Panc1 (cell line): ENCODE measurements around the gene CEP290. TPM values are rescaled to one million over a fixed set of nuclear protein-coding genes. Genes with fewer than 3 reads are reported as not detected.

Experiments
- ATAC-seq: fragments of 200-7000 bp; cut with Tn5 transposase; 2 replicates; pipeline ENCODE4 v1.9.1; 2020; ENCODE audit warnings: mild to moderate bottlenecking, moderate library complexity
- BruUV-seq: library from RNA; stranded (reverse); fragments of 400-500 nt; replicated peaks from 2 replicates; lab custom pipeline; 2021; lab: Mats Ljungman, UMichigan
- CTCF ChIA-PET: fragments of 300-600 bp; sonication (Branson Sonifier 250); formaldehyde crosslinking; loops from one replicate; lab custom pipeline; 2022; ENCODE audit warnings: antibody characterized with exemption; lab: Charles Lee
- POLR2A ChIA-PET: fragments of 300-600 bp; sonication (Branson Sonifier 250); formaldehyde crosslinking; loops from one replicate; lab custom pipeline; 2022; ENCODE audit warnings: antibody characterized with exemption; lab: Charles Lee
- DNase-seq: peaks from one replicate; pipeline ENCODE4 v3.0.0-alpha.2; 2010; ENCODE audit warnings: low read depth, low spot score
- H3K27ac ChIP-seq: 2 replicates; pipeline ENCODE4 v1.5.1; 2011; ENCODE audit warnings: mild to moderate bottlenecking, low read length, inconsistent platforms
- H3K27me3 ChIP-seq: fragments of 200-500 bp; sonication (Bioruptor generic); 2 replicates; pipeline ENCODE4 v1.6.0; 2014; ENCODE audit warnings: low read length, inconsistent platforms; ENCODE audit not compliant: control insufficient read depth, insufficient read depth
- H3K36me3 ChIP-seq: fragments of 200-500 bp; sonication (Bioruptor generic); 2 replicates; pipeline ENCODE4 v1.5.1; 2014; ENCODE audit warnings: inconsistent platforms, mild to moderate bottlenecking, low read length, moderate library complexity; ENCODE audit not compliant: control insufficient read depth, insufficient read depth
- H3K4me1 ChIP-seq: 2 replicates; pipeline ENCODE4 v1.5.1; 2011; ENCODE audit warnings: inconsistent platforms, mild to moderate bottlenecking, low read length, moderate library complexity; ENCODE audit not compliant: control insufficient read depth, insufficient read depth
- H3K4me3 ChIP-seq, 2 experiments: 2 replicates each; pipeline ENCODE4 v1.5.1; 2011 to 2012; ENCODE audit warnings: low read depth in 2 of 2, low read length in 2 of 2, mild to moderate bottlenecking in 2 of 2, inconsistent platforms in 1 of 2, moderate library complexity in 1 of 2
- H3K9me3 ChIP-seq: fragments of 200-500 bp; sonication (Bioruptor generic); 2 replicates; pipeline ENCODE4 v1.5.1; 2014; ENCODE audit warnings: low read depth, mild to moderate bottlenecking, inconsistent platforms, low read length, moderate library complexity; ENCODE audit not compliant: control insufficient read depth, insufficient read depth
- POLR2AphosphoS5 ChIP-seq: IDR thresholded peaks from 2 replicates; pipeline ENCODE4 v1.6.1; 2012; ENCODE audit warnings: mild to moderate bottlenecking, low read depth, low read length, moderate library complexity
- SIN3A ChIP-seq: IDR thresholded peaks from 2 replicates; pipeline ENCODE4 v1.6.1; 2012; ENCODE audit warnings: low read depth, mild to moderate bottlenecking, low read length, moderate library complexity, borderline replicate concordance; ENCODE audit not compliant: insufficient read depth
- TCF7L2 ChIP-seq: IDR thresholded peaks from 2 replicates; pipeline ENCODE4 v1.6.1; 2011; ENCODE audit warnings: mild to moderate bottlenecking, low read depth, low read length, inconsistent platforms
- in situ Hi-C: cut with HindIII; loops from 2 replicates; pipeline ENCODE4 v1.10.0; 2016; ENCODE audit warnings: low sequenced_read_pairs, low pct_unique_long_range_greater_than_20kb
- intact Hi-C: fragments of 100-400 bp; cut with micrococcal nuclease; formaldehyde crosslinking; loops from one replicate; pipeline ENCODE4 v1.10.0; 2022; ENCODE audit not compliant: unreplicated experiment
- total RNA-seq: library from RNA; stranded (reverse); gene quantifications from one replicate; pipeline ENCODE4 v1.2.1, GENCODE V29; 2021; ENCODE audit not compliant: unreplicated experiment
- TF ChIP-seq, protein P1 (sequence below): fragments of 450-650 bp; IDR thresholded peaks from 2 replicates; pipeline ENCODE4 v1.5.1; 2017; ENCODE audit warnings: mild to moderate bottlenecking
- TF ChIP-seq, protein P2 (sequence below), 2 experiments: IDR thresholded peaks; 2 replicates each; pipeline ENCODE4 v1.6.1; 2011 to 2012; ENCODE audit warnings: low read depth in 2 of 2, control low read depth in 1 of 2, low read length in 1 of 2, mild to moderate bottlenecking in 1 of 2, moderate library complexity in 1 of 2; ENCODE audit not compliant: insufficient read depth in 1 of 2

Gene CEP290
- total RNA-seq, 1 experiment from 2014 or later = 14.6 TPM

DNA sequence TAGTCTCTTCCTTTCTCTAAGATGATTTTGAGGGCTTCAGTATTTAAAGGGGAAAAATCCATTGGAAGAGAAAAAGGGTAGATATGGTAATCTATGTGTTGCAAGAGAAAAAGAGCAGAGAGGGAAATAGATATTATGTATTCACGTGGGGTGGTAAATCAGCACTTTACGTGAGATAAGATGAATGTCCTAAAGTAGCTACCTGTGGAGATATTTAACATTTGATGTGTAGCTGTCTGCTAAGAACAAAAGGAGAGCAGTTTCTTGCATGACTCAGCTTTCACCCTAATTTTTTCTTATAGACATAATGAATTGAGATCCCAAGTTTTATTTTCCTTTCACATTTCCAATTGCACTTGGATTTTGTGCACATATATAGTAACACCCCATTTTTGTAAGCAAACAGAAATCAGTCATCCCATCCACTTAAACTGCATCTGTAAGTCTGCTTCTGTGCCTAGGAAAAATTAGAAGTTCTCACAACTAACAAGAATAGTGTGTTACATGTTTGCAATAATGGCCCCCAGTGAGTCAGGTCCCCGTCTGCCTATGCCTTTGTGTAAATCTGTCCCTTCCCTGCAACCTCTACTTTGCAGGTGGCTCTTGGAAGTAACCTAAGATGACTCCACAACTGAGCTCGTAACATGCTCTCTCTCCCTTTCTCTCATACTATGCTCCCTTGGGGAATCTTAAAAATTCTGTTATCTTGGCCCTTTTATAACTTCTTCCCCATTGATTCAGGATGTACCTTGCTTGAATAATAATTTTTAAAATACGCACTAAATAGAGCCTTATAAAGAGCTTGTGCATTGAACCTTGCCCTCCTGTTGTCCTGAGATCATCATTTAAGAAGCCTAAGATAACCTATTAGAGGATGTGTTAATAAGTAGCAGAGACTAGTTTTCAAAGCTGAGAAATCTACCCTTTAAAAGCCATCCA, 3.9 kb upstream of the CEP290 start:
- ChIA-PET CTCF (interaction anchor here (0.7 kb wide), 1 partner anchor 494 kb away, joined by 3 read pairs; no protein-coding TSS in a partner anchor), POLR2A (no interaction called here)
- H3K27ac ChIP-seq = no peak overlapping the region
- no peaks in the 10 kb centered on the region for H3K27me3 ChIP-seq
- H3K4me3 ChIP-seq = no peak overlapping the region
- H3K4me1 ChIP-seq = peaks cover 7% of the 10 kb centered on the region; the same call in 1 of the 2 replicates
- BruUV-seq = TSS peak; percentile 43
- DNase-seq (no peak), ATAC-seq (no peak)
- TF ChIP-seq, protein P1, sequence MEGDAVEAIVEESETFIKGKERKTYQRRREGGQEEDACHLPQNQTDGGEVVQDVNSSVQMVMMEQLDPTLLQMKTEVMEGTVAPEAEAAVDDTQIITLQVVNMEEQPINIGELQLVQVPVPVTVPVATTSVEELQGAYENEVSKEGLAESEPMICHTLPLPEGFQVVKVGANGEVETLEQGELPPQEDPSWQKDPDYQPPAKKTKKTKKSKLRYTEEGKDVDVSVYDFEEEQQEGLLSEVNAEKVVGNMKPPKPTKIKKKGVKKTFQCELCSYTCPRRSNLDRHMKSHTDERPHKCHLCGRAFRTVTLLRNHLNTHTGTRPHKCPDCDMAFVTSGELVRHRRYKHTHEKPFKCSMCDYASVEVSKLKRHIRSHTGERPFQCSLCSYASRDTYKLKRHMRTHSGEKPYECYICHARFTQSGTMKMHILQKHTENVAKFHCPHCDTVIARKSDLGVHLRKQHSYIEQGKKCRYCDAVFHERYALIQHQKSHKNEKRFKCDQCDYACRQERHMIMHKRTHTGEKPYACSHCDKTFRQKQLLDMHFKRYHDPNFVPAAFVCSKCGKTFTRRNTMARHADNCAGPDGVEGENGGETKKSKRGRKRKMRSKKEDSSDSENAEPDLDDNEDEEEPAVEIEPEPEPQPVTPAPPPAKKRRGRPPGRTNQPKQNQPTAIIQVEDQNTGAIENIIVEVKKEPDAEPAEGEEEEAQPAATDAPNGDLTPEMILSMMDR = no peak
- TF ChIP-seq POLR2AphosphoS5 = no peak
- TF ChIP-seq SIN3A = no peak
- TF ChIP-seq TCF7L2 = no peak
- TF ChIP-seq, protein P2, sequence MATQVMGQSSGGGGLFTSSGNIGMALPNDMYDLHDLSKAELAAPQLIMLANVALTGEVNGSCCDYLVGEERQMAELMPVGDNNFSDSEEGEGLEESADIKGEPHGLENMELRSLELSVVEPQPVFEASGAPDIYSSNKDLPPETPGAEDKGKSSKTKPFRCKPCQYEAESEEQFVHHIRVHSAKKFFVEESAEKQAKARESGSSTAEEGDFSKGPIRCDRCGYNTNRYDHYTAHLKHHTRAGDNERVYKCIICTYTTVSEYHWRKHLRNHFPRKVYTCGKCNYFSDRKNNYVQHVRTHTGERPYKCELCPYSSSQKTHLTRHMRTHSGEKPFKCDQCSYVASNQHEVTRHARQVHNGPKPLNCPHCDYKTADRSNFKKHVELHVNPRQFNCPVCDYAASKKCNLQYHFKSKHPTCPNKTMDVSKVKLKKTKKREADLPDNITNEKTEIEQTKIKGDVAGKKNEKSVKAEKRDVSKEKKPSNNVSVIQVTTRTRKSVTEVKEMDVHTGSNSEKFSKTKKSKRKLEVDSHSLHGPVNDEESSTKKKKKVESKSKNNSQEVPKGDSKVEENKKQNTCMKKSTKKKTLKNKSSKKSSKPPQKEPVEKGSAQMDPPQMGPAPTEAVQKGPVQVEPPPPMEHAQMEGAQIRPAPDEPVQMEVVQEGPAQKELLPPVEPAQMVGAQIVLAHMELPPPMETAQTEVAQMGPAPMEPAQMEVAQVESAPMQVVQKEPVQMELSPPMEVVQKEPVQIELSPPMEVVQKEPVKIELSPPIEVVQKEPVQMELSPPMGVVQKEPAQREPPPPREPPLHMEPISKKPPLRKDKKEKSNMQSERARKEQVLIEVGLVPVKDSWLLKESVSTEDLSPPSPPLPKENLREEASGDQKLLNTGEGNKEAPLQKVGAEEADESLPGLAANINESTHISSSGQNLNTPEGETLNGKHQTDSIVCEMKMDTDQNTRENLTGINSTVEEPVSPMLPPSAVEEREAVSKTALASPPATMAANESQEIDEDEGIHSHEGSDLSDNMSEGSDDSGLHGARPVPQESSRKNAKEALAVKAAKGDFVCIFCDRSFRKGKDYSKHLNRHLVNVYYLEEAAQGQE (IDR thresholded peaks at IDR 0.05; ENCODE audit: insufficient read depth in 1 of 2, low read depth in 2 of 2, low read length in 1 of 2) = no peak
- peaks cover 5% of the 10 kb centered on the region for H3K36me3 ChIP-seq
- intact Hi-C loops (no loop called here), in situ Hi-C loops (no loop called here)
- H3K9me3 ChIP-seq = no peaks in the 10 kb centered on the region

DNA sequence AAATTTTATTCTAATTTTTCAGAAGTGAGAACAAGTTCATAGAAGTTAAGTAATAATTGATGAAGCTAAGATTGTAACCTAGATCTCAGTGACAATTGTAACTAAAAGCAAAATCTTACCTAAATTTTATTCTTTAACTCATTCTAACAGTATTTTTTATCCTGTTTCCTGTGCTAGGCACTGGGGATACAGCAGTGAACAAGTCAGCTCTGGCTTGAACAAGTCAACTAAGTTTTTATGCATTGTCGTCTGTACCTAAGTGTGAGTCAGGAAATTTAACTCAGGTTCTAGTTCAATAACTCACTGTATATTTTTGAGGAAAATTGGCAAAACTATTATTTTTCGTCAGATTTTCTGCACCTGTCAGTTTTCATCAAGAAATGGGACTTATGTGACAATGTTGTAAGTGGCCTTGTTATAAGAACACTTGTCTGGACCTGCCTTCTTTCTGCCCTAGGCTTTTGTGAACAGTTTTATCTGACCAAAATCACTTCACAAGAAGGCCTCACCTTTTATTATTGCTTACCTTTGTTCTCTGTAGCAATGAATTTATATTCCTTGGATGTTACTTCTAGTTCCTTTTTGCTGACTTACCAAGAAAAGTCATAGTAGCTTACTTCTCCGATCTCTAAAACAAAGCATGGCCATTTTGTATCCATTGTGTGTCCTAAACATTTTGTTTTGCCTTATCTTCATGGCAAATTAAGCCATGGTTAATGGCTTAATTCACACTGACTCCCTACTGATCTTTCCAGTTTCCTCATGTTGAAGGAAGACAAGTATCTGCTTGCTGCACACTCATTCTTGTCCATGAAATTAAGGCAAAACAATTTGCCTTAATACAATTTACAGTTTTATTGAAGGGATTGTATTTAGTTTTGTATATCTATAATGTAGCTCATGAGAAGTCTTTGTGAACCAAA, 2.9 kb upstream of the CEP290 start:
- ATAC-seq (no peak), DNase-seq (no peak)
- H3K9me3 ChIP-seq = no peaks in the 10 kb centered on the region
- no peak for TF ChIP-seq POLR2AphosphoS5
- no peak for TF ChIP-seq SIN3A
- TF ChIP-seq, protein P2 (IDR thresholded peaks at IDR 0.05; ENCODE audit: insufficient read depth in 1 of 2, low read depth in 2 of 2, low read length in 1 of 2) = no peak
- TF ChIP-seq TCF7L2 = no peak
- TF ChIP-seq, protein P1 = no peak
- intact Hi-C loops (no loop called here), in situ Hi-C loops (no loop called here)
- ChIA-PET CTCF (no interaction called here), POLR2A (interaction anchor here (0.6 kb wide), 1 partner anchor 43 kb away, joined by 5 read pairs; no protein-coding TSS in a partner anchor)
- no peaks in the 10 kb centered on the region for H3K27me3 ChIP-seq
- H3K4me3 ChIP-seq = no peak overlapping the region
- no TSS peak for BruUV-seq
- peaks cover 7% of the 10 kb centered on the region; the same call in 1 of the 2 replicates for H3K4me1 ChIP-seq
- peaks cover 5% of the 10 kb centered on the region for H3K36me3 ChIP-seq
- H3K27ac ChIP-seq = no peak overlapping the region
